Smooth muscle cell (in vitro differentiated cells): ENCODE results near the gene KIRREL3. TPM values are rescaled to one million over a fixed set of nuclear protein-coding genes. Genes with fewer than 3 reads are reported as not detected.

ENCODE experiments used
- DNase-seq: peaks from one replicate; lab custom pipeline; 2025; ENCODE audit not compliant: unreplicated experiment; lab: John Stamatoyannopoulos, UW
- H2AFZ ChIP-seq: fragments of 200-600 bp; sonication (generic); 2 replicates; pipeline ENCODE4 v1.6.0; 2016; ENCODE audit warnings: antibody characterized with exemption, low read depth, mild to moderate bottlenecking
- H3F3A ChIP-seq: fragments of 200-600 bp; sonication (generic); 2 replicates; pipeline ENCODE4 v1.6.0; 2017; ENCODE audit warnings: antibody characterized with exemption, low read depth
- H3K27ac ChIP-seq: fragments of 200-600 bp; sonication (generic); 2 replicates; pipeline ENCODE4 v1.5.1; 2016; ENCODE audit warnings: low read depth, mild to moderate bottlenecking
- H3K27me3 ChIP-seq: fragments of 200-600 bp; sonication (generic); 2 replicates; pipeline ENCODE4 v1.6.1; 2016; ENCODE audit warnings: low read depth, mild to moderate bottlenecking
- H3K36me3 ChIP-seq: fragments of 200-600 bp; sonication (generic); 2 replicates; pipeline ENCODE4 v1.5.1; 2016; ENCODE audit warnings: low read depth
- H3K4me1 ChIP-seq: fragments of 200-600 bp; sonication (generic); 2 replicates; pipeline ENCODE4 v1.5.1; 2016; ENCODE audit warnings: low read depth
- H3K4me2 ChIP-seq: fragments of 200-600 bp; sonication (generic); 2 replicates; pipeline ENCODE4 v1.6.0; 2016; ENCODE audit warnings: mild to moderate bottlenecking
- H3K4me3 ChIP-seq: fragments of 200-600 bp; sonication (generic); 2 replicates; pipeline ENCODE4 v1.5.1; 2016; ENCODE audit warnings: mild to moderate bottlenecking
- H3K79me2 ChIP-seq: fragments of 200-600 bp; sonication (generic); 2 replicates; pipeline ENCODE4 v1.6.0; 2016; ENCODE audit warnings: low read depth, mild to moderate bottlenecking
- H3K9ac ChIP-seq: fragments of 200-600 bp; sonication (generic); 2 replicates; pipeline ENCODE4 v1.6.0; 2016; ENCODE audit warnings: low read depth
- H3K9me3 ChIP-seq: fragments of 200-600 bp; sonication (generic); replicated peaks from 2 replicates; pipeline ENCODE4 v1.5.1; 2016; ENCODE audit warnings: low read depth
- H4K20me1 ChIP-seq: fragments of 200-600 bp; sonication (generic); 2 replicates; pipeline ENCODE4 v1.6.0; 2016; ENCODE audit warnings: low read depth
- CTCF ChIP-seq: fragments of 200-600 bp; sonication (generic); IDR thresholded peaks from 2 replicates; pipeline ENCODE4 v1.5.1; 2017; ENCODE audit warnings: borderline replicate concordance, mild to moderate bottlenecking, antibody characterized with exemption; ENCODE audit not compliant: insufficient read depth, poor library complexity, severe bottlenecking
- WGBS: methylation state at CpG from one replicate; pipeline ENCODE4 v1.1.7; 2016; ENCODE audit warnings: low lambda C conversion rate; 5-methylcytosine and 5-hydroxymethylcytosine counted together
- polyA plus RNA-seq: library from polyadenylated mRNA; unstranded; fragments of >200 nt; fragmentation: Nextera tagmentation; extraction: Ambion mirVana; gene quantifications from 2 replicates; pipeline ENCODE4 v1.2.1, GENCODE V29; 2016
- total RNA-seq: library from RNA; depleted of rRNA; stranded (reverse); fragments of >200 nt; gene quantifications from 2 replicates; pipeline ENCODE4 v1.2.3, GENCODE V29; 2014

The KIRREL3 gene
- total and polyA plus RNA-seq, 2 experiments from 2014 or later, result 1.2 TPM; not detected in 1

GRCh38 chr11:126478466-126478865 is 522.1 kb downstream of the KIRREL3 start:
- Histone ChIP-seq H3K9me3 (no peaks in the 10 kb centered on the region), H3K4me2 (no peak overlapping the region), H3K27me3 (no peaks in the 10 kb centered on the region), H3K36me3 (no peaks in the 10 kb centered on the region), H3F3A (no peaks in the 10 kb centered on the region), H2AFZ (no peak overlapping the region), H3K4me3 (no peak overlapping the region), H3K9ac (no peak overlapping the region), H3K79me2 (no peaks in the 10 kb centered on the region), H4K20me1 (no peaks in the 10 kb centered on the region), H3K4me1 (peaks cover 7% of the 10 kb centered on the region), H3K27ac (no peak overlapping the region)
- no peak for TF ChIP-seq CTCF
- DNase-seq, result no peak
- WGBS, result 98% methylated on average over 5 of the region's 5 CpGs

GRCh38 chr11:126477535-126478305 is 522.9 kb downstream of the KIRREL3 start:
- H3K27me3 ChIP-seq, result no peaks in the 10 kb centered on the region
- no peak for TF ChIP-seq CTCF
- H3K9ac ChIP-seq, result no peak overlapping the region
- no peaks in the 10 kb centered on the region for H3F3A ChIP-seq
- H3K9me3 ChIP-seq, result no peaks in the 10 kb centered on the region
- no peaks in the 10 kb centered on the region for H3K36me3 ChIP-seq
- H4K20me1 ChIP-seq, result no peaks in the 10 kb centered on the region
- 92% methylated on average over 14 of the region's 14 CpGs for WGBS
- no peak overlapping the region for H3K27ac ChIP-seq
- no peak overlapping the region for H3K4me2 ChIP-seq
- H3K79me2 ChIP-seq, result no peaks in the 10 kb centered on the region
- no peak overlapping the region for H2AFZ ChIP-seq
- no peak for DNase-seq
- H3K4me1 ChIP-seq, result peaks cover 7% of the 10 kb centered on the region
- H3K4me3 ChIP-seq, result no peak overlapping the region

GRCh38 chr11:126476977-126477376 is 523.6 kb downstream of the KIRREL3 start:
- Histone ChIP-seq H4K20me1 (no peaks in the 10 kb centered on the region), H2AFZ (no peak overlapping the region), H3K79me2 (no peaks in the 10 kb centered on the region), H3K27ac (no peak overlapping the region), H3K4me3 (no peak overlapping the region), H3K9ac (no peak overlapping the region), H3K4me1 (peaks cover 7% of the 10 kb centered on the region), H3F3A (no peaks in the 10 kb centered on the region), H3K4me2 (no peak overlapping the region), H3K27me3 (no peaks in the 10 kb centered on the region), H3K9me3 (no peaks in the 10 kb centered on the region), H3K36me3 (no peaks in the 10 kb centered on the region)
- DNase-seq, result no peak
- no peak for TF ChIP-seq CTCF
- WGBS, result 89% methylated on average over 9 of the region's 9 CpGs
